Measurements from ENCODE around the gene IL1RAPL1.

The IL1RAPL1 gene

DNA sequence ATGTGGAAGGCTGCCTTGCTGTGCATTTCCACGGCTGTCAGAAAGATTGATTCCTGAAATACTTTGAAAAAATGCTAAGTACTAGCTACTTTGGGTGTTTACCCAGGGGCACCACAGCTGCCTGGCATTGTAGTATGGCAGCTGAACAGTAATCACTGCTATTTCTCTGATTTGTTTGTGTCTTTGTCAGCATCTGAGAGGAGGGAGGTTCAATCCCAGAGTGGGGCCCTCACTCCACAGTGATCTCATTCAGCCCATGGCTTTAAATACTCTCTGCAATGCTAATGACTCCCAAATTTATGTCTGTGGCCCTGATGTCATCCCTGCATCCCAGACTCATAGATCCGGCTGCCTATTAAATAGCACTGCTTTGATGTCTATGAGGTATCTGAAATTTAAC, 1052.9 kb downstream of the IL1RAPL1 start:
- DNase-seq (ENCODE audit: low read depth, low spot score) = no peak

GRCh38 chrX:29641461-29641860, 1054.2 kb downstream of the IL1RAPL1 start:
- DNase-seq (ENCODE audit: low read depth, low spot score) = no peak

DNA sequence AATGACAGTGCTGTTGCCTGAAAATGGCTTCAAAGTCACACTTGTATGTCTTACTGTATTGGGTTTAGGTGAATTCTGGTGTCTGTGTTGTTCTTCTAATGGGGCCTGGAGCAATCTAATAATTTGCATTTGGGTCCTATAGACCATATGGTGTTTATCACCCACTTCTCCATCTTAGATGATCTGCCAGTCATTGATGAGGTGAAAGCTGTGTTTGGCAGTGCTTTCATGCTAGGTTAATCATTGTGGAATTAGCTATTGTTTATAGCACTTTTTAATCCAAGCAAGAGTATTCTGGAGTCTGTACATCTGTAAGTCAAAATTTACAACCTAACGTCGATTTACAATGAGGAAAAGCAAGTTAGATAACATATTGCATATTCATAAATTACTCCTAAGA, 1055.9 kb downstream of the IL1RAPL1 start:
- no peak for DNase-seq (ENCODE audit: low read depth, low spot score)

- DNase-seq (ENCODE audit: low read depth, low spot score) = no peak
These were observed 1060.9 kb downstream of the IL1RAPL1 start for GRCh38 chrX:29648161-29648560.

GRCh38 chrX:29652484-29652883, 1065.2 kb downstream of the IL1RAPL1 start:
- DNase-seq (ENCODE audit: low read depth, low spot score) = peak; percentile 51

DNA sequence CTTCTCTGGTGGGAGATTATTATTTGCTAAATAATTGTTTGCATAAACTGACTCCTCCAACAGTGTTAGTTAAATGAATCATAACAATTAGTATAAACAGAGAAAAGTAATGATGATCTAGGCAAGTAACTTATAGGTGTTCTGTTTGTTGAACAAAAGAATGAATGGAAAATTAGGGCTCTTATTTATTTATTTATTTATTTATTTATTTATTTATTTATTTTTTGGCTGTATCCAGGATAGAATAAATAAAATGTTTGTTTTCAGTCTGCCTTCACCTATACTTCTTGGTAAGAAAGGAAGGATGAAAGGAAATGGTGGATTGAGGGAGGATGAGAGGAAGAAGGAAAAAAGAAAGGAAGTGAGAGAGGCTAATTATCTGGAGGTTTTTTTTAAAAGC, 1066.5 kb downstream of the IL1RAPL1 start:
- no peak for DNase-seq (ENCODE audit: low read depth, low spot score)

DNA sequence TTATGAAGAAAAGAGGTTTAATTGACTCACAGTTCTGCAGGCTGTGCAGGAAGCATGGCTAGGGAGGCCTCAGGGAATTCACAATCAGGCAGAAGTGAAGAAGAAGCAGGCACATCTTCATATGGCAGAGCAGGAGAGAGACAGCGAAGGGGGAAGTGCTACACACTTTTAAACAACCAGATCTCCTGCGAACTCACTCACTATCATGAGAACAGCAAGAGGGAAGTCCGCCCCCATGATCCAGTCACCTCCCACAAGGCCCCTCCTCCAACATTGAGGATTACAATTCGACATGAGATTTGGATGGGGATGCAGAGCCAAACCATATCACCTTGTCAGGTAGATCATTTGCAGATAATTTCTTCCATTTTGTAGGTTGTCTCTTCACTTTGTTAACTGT, 1072.7 kb downstream of the IL1RAPL1 start:
- no peak for DNase-seq (ENCODE audit: low read depth, low spot score)

DNA sequence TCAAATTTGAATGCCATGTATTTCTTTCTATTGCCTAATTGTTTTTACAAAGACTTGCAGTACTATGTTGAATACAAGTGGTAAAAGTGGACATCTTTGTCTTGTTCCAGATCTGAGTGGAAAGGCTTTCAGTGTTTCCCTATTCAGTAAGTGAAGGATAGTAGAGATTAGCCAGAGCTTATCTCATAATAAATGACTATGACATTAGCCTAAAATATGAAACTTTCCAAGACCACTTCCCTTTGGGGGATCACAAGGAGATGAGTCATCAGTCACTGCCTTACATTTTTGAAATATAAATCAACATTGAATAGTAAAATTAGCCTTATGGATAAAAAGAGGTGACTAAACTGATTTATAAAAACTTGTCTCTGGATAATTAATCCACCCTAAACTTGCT, 1074.0 kb downstream of the IL1RAPL1 start:
- DNase-seq (ENCODE audit: low read depth, low spot score) = peak; percentile 7

DNA sequence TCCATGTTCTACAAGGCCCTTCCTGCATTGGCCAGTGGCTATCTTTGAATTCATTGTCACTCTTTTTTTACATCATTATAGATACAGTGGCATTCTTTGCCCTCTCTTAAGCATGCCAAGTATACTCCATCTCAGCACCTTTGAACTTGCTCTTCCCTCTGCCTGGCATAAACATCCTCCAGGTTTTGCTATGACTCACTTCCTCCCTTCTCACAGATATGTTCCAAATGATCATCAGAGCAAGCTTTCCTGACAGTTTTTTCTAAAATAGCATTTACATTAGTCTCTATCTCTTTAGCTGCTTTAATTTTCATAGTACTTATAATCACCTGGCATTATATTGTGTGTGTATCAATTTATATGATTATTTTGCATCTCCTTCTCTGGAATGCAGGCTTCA, 1074.9 kb downstream of the IL1RAPL1 start:
- peak; percentile 31 for DNase-seq (ENCODE audit: low read depth, low spot score)

GRCh38 chrX:29662759-29663503, 1075.7 kb downstream of the IL1RAPL1 start:
- DNase-seq (ENCODE audit: low read depth, low spot score) = peak; percentile 89

DNA sequence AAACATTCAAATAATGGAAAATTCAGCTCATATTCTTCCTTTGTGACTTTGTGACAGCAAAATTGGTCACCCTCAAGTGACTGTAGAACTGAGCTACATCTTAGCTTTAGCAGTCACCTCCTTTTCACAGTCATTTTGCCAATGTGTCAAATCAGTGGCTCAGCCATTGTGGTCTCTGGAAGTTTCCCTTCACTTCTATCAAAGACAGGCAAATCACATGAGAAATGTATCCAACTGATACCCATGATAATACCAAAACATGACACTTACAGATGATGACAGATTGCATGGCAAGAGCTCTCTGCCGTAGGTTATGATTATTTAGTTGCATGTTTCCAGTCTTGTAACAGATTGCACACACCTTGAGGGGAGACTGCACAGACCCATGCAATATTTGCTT, 1078.3 kb downstream of the IL1RAPL1 start:
- DNase-seq (ENCODE audit: low read depth, low spot score) = no peak

- DNase-seq (ENCODE audit: low read depth, low spot score) = peak; percentile 6
These were observed 1079.1 kb downstream of the IL1RAPL1 start for GRCh38 chrX:29666366-29666765.

GRCh38 chrX:29671421-29671820, 1084.2 kb downstream of the IL1RAPL1 start:
- DNase-seq (ENCODE audit: low read depth, low spot score) = peak; percentile 15

DNA sequence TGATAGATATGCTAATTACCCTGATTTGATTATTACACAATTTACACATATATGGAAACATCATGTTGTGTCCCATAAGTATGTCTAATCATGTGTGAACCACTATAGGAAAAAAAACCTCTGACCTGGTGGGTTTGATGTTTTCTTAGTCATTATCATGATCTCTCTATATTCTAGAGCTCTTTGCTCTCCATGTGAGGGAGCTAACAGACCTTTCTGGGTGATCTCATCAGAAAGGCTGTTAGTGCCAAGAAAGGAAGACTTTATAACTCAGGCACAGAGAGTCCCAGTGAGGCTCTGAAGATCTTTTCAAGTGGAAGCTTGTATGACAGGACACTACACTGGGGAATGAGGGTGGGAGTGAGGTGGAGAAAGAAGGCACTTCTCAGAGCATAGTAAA, 1100.4 kb downstream of the IL1RAPL1 start:
- DNase-seq (ENCODE audit: low read depth, low spot score) = peak; percentile 48

DNA sequence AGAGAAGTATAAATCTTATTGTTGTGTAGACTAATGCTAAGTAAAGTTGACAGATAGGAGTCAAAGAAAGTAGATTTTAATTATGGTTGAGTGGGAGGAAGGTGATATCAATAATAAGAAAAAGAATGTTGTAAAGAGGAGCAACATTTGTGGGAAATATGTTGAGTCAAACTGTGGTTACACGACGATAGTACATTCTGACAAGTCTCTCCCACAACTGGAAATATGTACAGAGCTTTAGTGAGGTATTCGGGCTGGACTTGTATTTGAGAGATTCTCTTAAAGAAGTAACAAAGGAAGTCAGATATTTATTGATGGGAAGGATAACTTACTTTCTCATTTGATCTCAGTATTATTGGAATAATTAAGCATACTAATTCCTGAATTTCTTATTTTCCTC, 1102.8 kb downstream of the IL1RAPL1 start:
- DNase-seq (ENCODE audit: low read depth, low spot score) = peak; percentile 21

DNA sequence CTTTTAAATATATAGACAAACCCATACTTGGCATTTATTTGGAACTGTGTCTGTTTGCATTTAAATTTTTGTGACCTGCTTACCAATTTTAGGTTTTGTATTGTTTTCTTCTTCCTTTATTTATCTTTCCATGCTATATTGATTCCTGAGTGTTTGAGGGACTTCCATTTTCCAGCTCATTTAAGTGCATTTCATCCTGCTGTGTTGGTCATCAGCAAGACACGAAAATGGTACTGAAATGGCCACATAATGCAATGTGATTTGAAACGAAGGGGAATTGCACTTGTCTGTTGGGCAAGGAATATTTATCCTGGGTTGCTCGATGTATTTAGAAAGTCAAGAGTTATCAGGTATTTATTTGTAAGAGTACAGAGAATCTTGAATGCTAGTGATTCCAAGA, 1103.8 kb downstream of the IL1RAPL1 start:
- no peak for DNase-seq (ENCODE audit: low read depth, low spot score)

DNA sequence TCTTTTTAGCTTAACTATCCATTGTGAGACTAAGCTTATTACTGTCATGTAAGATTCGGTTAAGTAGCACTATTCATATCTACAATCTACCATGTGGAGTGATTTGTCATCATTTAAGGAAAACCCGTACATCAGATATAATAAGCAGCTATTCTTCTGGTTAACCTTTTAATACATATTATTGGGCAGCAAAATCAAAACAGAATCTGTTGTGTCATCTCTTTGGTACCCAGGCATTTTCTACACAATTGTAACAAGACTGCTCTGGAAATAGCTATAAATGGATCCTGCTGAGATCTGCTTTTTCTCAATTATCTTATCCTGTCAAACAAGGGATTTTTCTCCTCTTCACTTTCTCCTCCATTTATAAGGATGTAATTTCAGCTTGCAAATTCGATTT, 1106.7 kb downstream of the IL1RAPL1 start:
- DNase-seq (ENCODE audit: low read depth, low spot score) = no peak

GRCh38 chrX:29699239-29699638, 1112.0 kb downstream of the IL1RAPL1 start:
- DNase-seq (ENCODE audit: low read depth, low spot score) = no peak

GRCh38 chrX:29707088-29707487, 1119.8 kb downstream of the IL1RAPL1 start:
- no peak for DNase-seq (ENCODE audit: low read depth, low spot score)

DNA sequence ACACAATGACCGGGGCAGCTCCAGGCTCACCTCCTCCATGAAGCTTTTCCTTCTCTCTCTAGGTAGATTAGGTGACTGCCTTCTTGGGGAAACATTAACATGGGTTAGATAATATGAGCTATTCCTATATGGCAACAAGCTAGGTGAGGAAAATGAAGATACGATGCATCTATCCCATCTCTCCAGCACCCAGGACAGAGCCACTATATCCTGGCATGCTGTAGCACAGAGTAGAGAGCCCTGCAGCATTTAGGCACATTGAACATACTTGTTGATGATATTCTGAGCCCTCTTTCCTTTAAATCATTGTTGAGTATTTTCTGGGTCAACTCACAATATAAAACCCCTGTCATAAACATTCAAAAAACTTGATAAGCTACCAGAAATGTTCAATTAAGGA, 1133.9 kb downstream of the IL1RAPL1 start:
- no peak for DNase-seq (ENCODE audit: low read depth, low spot score)

- DNase-seq (ENCODE audit: low read depth, low spot score) = no peak
These were observed 1137.1 kb downstream of the IL1RAPL1 start for GRCh38 chrX:29724316-29724715.

GRCh38 chrX:29726811-29727210, 1139.6 kb downstream of the IL1RAPL1 start:
- no peak for DNase-seq (ENCODE audit: low read depth, low spot score)

- DNase-seq (ENCODE audit: low read depth, low spot score) = no peak
These were observed 1141.4 kb downstream of the IL1RAPL1 start for GRCh38 chrX:29728639-29729038.

DNA sequence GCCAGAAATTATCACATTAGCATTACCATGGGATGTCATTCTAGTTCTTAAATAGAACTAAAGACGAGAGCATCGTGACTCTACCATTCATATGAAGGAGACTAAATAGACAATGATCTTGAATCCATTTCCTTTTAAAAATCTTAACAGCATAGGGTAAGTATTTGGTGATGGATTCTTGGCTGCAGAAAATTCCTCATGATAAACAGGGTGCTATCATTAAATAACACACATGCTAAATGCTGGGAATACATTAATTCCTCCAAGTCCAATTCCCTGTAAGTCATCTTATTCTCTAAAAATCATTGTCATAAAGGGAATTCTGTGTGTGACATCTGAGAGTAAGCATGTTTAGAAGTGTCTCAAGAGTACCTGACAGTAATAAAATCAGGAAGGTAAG, 1157.7 kb downstream of the IL1RAPL1 start:
- DNase-seq (ENCODE audit: low read depth, low spot score) = no peak

Data from astrocyte of the hippocampus (primary cell).